Ovary (tissue), 9 donors: ENCODE data around the gene PRR35. TPM values are rescaled to one million over a fixed set of nuclear protein-coding genes. Genes with fewer than 3 reads are reported as not detected.
A peak's percentile ranks its signal among the peaks of the same experiment; 100 is the strongest.

ENCODE experiments used
- DNase-seq, 5 donors: peaks; one replicate each; pipeline ENCODE4 v3.0.0-alpha.2; 2019 to 2020
- H3K27ac ChIP-seq, 2 donors: fragments of 200-600 bp; one replicate each; pipeline versions ENCODE4 v1.5.1 to v1.8.0; 2019 to 2022
- H3K27me3 ChIP-seq: fragments of 200-600 bp; one replicate; pipeline ENCODE4 v1.8.0; 2022
- H3K36me3 ChIP-seq: fragments of 200-600 bp; sonication (generic); one replicate; pipeline ENCODE4 v1.5.1; 2019
- H3K4me1 ChIP-seq: one replicate; pipeline ENCODE4 v1.8.1; 2013; ENCODE audit warnings: mild to moderate bottlenecking, moderate library complexity; ENCODE audit not compliant: insufficient read depth
- H3K4me3 ChIP-seq: fragments of 200-600 bp; sonication (generic); one replicate; pipeline ENCODE4 v1.5.1; 2017
- H3K9me3 ChIP-seq, 2 donors: fragments of 200-600 bp in 1 of 2; sonication (generic) in 1 of 2; one replicate each; pipeline versions ENCODE4 v1.5.1 to v1.8.1; 2013 to 2019; ENCODE audit warnings: mild to moderate bottlenecking in 1 of 2, moderate library complexity in 1 of 2
- EP300 ChIP-seq: sonication (generic); formaldehyde crosslinking; IDR thresholded peaks from one replicate; pipeline ENCODE4 v1.6.1; 2017; ENCODE audit warnings: antibody characterized with exemption
- POLR2A ChIP-seq: fragments of 450-650 bp; IDR thresholded peaks from one replicate; pipeline ENCODE4 v1.6.1; 2017; ENCODE audit warnings: antibody characterized with exemption, mild to moderate bottlenecking, moderate library complexity
- WGBS, 3 donors: extraction: QIAGEN DNeasy Blood & Tissue Kit in 1 of 3; methylation state at CpG; one replicate each; pipeline versions ENCODE4 v1.1.5 to v1.1.7; 2013 to 2017; 5-methylcytosine and 5-hydroxymethylcytosine counted together
- intact Hi-C, 4 donors: fragments of 100-400 bp; cut with DNase I; formaldehyde crosslinking; loops; one replicate each; pipeline versions ENCODE4 v1.11.0 to v1.15.1; 2022 to 2023
- polyA plus RNA-seq, 2 donors: library from polyadenylated mRNA; stranded (reverse); fragments of 200-250 nt in 1 of 2; fragments of 350-450 nt in 1 of 2; fragmentation: Illumina TruSeq in 1 of 2; extraction: RNeasy Lipid Tissue Mini Kit (QIAGEN cat#74804) in 1 of 2; gene quantifications; one replicate each; pipeline ENCODE4 v1.2.3, GENCODE V29; 2013 to 2014
- total RNA-seq, 7 donors: library from RNA; depleted of rRNA in 2 of 7; stranded (reverse); fragments of >200 nt in 2 of 7; fragmentation: NEBNext Ultra II Directional in 3 of 7; extraction: Animal tissue kit (Norgen Biotek cat#: 25700) in 3 of 7; gene quantifications; one replicate each; pipeline versions ENCODE4 v1.1.0 to v1.2.4, GENCODE V29; 2016 to 2023
- TF ChIP-seq, protein P1 (sequence below), 3 donors: fragments of 450-650 bp in 2 of 3; fragments of 200-600 bp in 1 of 3; IDR thresholded peaks; one replicate each; pipeline versions ENCODE4 v1.5.1 to v1.8.0; 2016 to 2022; ENCODE audit warnings: antibody characterized with exemption in 3 of 3, mild to moderate bottlenecking in 1 of 3
- donor health status: DM: no; HTN: no; CAD: no; lungs with moderate emphysema.
- donor health status: DM: no; HTN: no; CAD: no.
- donor health status: Bipolar disorder and iron deficiency.
- donor health status: DM: yes; HTN: yes; CAD: no.
- donor health status: DM: no; HTN: no; CAD: no.
- donor health status: DM: yes; HTN: yes; CAD: no.

The PRR35 gene
- total and polyA plus RNA-seq, 9 donors, result not detected

DNA sequence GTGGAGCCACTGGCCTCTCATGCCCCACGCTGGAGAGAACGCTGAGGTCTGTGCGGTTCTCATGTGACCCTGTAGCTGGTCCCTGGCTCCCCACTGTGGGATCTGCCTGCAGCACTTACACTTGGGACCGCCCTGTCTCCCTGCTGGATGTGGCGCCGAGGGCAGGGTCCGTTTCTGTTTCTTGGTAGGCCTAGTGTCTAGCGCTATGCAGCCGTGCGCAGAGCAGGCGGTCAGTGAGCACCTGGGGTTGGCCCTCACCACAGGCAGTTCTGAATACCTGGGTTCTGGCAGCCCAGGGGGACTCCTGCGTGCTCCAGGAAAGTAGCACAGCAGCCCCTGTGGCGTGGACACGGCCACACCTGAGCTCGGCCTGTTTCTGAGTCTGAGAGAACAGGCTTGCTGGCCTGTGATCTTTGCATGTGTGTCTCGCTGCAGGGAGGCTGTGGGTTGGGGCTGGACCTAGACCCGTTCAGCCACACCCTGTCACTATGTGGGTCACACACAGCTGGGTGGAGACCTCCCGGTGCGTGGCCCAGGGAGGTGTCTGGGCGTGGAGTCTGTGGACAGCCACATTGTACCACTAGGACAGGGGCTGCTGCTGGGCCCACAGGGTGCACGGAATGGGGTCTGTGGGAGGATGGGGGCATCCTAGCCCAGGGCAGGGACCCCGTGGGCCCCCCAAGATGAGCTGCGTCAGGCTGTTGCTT is 29.9 kb upstream of the PRR35 start:
- H3K9me3 ChIP-seq, result no peaks in the 10 kb centered on the region
- intact Hi-C loops, result no loop called here
- no peak overlapping the region for H3K4me3 ChIP-seq
- TF ChIP-seq, protein P1, sequence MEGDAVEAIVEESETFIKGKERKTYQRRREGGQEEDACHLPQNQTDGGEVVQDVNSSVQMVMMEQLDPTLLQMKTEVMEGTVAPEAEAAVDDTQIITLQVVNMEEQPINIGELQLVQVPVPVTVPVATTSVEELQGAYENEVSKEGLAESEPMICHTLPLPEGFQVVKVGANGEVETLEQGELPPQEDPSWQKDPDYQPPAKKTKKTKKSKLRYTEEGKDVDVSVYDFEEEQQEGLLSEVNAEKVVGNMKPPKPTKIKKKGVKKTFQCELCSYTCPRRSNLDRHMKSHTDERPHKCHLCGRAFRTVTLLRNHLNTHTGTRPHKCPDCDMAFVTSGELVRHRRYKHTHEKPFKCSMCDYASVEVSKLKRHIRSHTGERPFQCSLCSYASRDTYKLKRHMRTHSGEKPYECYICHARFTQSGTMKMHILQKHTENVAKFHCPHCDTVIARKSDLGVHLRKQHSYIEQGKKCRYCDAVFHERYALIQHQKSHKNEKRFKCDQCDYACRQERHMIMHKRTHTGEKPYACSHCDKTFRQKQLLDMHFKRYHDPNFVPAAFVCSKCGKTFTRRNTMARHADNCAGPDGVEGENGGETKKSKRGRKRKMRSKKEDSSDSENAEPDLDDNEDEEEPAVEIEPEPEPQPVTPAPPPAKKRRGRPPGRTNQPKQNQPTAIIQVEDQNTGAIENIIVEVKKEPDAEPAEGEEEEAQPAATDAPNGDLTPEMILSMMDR (IDR thresholded peaks at IDR 0.05), result no peak
- TF ChIP-seq EP300 (no peak), POLR2A (no peak)
- no peaks in the 10 kb centered on the region for H3K36me3 ChIP-seq
- no peaks in the 10 kb centered on the region for H3K27me3 ChIP-seq
- peaks cover 27% of the 10 kb centered on the region for H3K4me1 ChIP-seq
- 88 to 93% (median 89%) methylated on average over 19 to 23 of the region's 23 CpGs for WGBS, 3 donors
- no peak overlapping the region for H3K27ac ChIP-seq
- peak in 1 of 5 donors; percentile 44 for DNase-seq

DNA sequence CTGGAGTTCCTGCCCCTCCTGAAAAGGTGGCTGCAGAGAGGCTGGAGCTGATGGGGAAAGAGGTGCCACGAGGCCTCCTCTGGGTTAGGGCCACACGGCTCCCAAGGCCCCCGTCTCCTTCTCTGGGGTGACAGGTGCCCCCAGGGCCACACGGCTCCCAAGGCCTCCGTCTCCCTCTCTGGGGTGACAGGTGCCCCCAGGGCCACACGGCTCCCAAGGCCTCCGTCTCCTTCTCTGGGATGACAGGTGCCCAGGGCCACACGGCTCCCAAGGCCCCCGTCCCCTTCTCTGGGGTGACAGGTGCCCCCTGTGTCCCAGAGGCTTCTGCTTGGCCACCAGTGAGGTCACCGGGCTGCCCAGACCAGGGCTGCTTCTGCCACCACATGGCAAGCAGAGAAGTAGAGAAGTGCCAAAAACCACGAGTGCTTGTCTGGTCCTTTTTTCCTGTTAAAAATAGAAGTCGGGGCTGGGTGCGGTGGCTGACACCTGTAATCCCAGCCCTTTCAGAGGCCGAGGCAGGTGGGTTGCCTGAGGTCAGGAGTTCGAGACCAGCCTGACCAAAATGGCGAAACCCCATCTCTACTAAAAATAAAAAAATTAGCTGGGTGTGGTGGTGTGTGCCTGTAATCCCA is 28.6 kb upstream of the PRR35 start:
- Histone ChIP-seq H3K9me3 (no peaks in the 10 kb centered on the region), H3K36me3 (no peaks in the 10 kb centered on the region), H3K4me3 (no peak overlapping the region), H3K4me1 (peaks cover 20% of the 10 kb centered on the region), H3K27ac (no peak overlapping the region), H3K27me3 (no peaks in the 10 kb centered on the region)
- TF ChIP-seq, protein P1 (IDR thresholded peaks at IDR 0.05), result no peak
- TF ChIP-seq POLR2A, result no peak
- no peak for TF ChIP-seq EP300
- no peak for DNase-seq
- intact Hi-C loops, result no loop called here
- WGBS, 3 donors, result 90 to 95% (median 92%) methylated on average over 16 of the region's 16 CpGs

DNA sequence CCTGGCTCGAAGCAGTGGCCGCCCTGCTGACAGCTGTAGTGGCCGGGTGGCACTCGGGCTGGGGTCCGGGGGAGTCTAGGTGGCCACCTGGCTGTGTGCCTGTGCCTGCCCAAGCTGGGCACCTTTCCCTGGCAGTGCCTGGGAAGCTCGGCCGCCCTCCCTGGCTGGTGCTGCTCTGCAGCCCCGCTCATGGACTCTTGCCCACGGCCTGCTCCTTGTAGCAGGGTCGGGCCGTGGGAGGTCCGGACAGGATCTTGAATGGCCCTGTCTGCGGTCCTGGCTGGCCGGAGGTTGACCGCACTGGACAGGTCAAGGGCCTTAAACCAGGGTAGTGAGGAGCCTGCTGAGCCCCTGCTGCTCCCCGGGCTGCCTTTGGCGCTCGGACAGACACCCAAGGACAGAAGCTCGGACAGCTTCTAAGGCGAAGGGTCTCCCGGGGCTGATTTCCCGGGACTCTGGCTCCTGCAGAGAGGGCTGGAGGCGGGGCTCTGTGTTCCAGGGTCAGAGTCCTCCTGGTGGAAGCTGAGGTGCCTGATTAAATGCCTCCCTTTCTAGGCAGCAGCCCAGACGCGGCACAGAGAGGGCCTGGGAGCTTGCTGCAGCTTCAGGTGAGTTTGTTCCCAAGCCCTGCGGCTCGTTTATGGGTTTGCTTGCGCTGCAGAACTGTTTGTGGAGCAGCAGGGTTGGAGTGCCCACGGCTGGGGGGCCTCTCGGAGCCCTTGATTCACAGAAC is 26.6 kb upstream of the PRR35 start:
- Histone ChIP-seq H3K9me3 (no peaks in the 10 kb centered on the region), H3K36me3 (no peaks in the 10 kb centered on the region), H3K4me3 (no peak overlapping the region), H3K27me3 (no peaks in the 10 kb centered on the region), H3K27ac (no peak overlapping the region), H3K4me1 (peaks cover 19% of the 10 kb centered on the region)
- intact Hi-C loops, result no loop called here
- peak in 2 of 5 donors; percentile 36 to 67 for DNase-seq
- 28 to 41% (median 35%) methylated on average over 26 to 30 of the region's 30 CpGs for WGBS, 3 donors
- no peak for TF ChIP-seq EP300
- no peak for TF ChIP-seq POLR2A
- TF ChIP-seq, protein P1 (IDR thresholded peaks at IDR 0.05), result no peak

DNA sequence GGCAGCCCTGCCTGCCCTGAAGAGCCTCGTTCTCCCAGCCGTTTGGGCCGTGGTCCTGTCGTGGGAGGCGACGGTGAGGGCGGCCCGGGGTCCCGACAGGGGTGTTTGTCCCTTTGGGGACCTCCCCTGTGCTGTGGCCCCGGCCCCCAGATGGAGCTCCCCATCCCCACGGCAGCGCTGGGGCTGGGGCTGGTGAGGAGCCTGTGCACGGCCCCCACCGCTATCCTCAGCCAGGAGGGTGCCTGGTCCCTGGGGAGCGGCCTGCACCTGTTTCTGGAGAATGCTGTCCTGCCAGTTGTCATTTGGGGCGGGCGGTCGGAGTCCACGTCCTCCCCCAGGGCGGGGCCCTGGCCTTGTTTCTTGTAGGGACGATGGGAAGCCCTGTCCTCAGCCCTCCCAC is 26.1 kb upstream of the PRR35 start:
- peaks cover 14% of the 10 kb centered on the region for H3K4me1 ChIP-seq
- DNase-seq, result no peak
- no peaks in the 10 kb centered on the region for H3K36me3 ChIP-seq
- WGBS, 3 donors, result 63 to 70% (median 64%) methylated on average over 16 to 21 of the region's 21 CpGs
- no peak overlapping the region for H3K27ac ChIP-seq
- H3K27me3 ChIP-seq, result no peaks in the 10 kb centered on the region
- no peak overlapping the region for H3K4me3 ChIP-seq
- H3K9me3 ChIP-seq, result no peaks in the 10 kb centered on the region
- TF ChIP-seq EP300 (no peak), POLR2A (no peak)
- TF ChIP-seq, protein P1 (IDR thresholded peaks at IDR 0.05), result no peak
- intact Hi-C loops, result no loop called here
